Measurements from ENCODE around the gene CSTPP1.

- TF ChIP-seq CTCF (IDR thresholded peaks at IDR 0.05), result no peak
- TF ChIP-seq POLR2A (IDR thresholded peaks at IDR 0.05), result no peak
Observed at GRCh38 chr11:47192111-47192510, 255.6 kb downstream of the CSTPP1 start.

Data from tibial nerve (tissue), 3 donors.